ENCODE results near the gene FAM163A. TPM values are rescaled to one million over a fixed set of nuclear protein-coding genes. Genes with fewer than 3 reads are reported as not detected.

Gene FAM163A
- total RNA-seq, 1 experiment from 2014 or later = not detected

DNA sequence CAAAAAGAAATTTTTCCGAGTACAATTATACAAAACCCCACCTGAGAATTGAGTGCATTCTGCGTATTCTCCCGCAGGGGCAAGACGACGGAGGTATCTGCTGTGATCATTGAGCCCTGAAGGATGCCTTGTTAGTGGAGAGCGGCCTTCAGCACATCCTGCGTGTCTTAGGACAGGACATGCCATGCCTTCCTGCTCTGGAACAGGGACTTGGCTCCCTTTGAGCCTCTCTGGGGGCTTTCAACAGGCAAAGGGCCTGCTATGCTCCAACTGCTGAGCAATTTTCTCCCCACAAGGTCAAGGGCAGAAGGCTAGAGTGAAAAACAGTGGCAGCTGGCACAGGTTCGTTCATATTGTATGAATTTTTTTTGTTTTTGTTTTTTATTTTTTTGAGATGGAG, 82.1 kb downstream of the FAM163A start (continued):
- TF ChIP-seq TCF7L2 (IDR thresholded peaks at IDR 0.05; ENCODE audit: borderline replicate concordance, extremely low read depth, insufficient read depth, insufficient read length) (no peak), EZH2 (IDR thresholded peaks at IDR 0.05) (no peak), FOSL1 (IDR thresholded peaks at IDR 0.05; ENCODE audit: low read depth) (no peak)
- TF ChIP-seq, protein P1, sequence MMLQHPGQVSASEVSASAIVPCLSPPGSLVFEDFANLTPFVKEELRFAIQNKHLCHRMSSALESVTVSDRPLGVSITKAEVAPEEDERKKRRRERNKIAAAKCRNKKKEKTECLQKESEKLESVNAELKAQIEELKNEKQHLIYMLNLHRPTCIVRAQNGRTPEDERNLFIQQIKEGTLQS (IDR thresholded peaks at IDR 0.05) = no peak

DNA sequence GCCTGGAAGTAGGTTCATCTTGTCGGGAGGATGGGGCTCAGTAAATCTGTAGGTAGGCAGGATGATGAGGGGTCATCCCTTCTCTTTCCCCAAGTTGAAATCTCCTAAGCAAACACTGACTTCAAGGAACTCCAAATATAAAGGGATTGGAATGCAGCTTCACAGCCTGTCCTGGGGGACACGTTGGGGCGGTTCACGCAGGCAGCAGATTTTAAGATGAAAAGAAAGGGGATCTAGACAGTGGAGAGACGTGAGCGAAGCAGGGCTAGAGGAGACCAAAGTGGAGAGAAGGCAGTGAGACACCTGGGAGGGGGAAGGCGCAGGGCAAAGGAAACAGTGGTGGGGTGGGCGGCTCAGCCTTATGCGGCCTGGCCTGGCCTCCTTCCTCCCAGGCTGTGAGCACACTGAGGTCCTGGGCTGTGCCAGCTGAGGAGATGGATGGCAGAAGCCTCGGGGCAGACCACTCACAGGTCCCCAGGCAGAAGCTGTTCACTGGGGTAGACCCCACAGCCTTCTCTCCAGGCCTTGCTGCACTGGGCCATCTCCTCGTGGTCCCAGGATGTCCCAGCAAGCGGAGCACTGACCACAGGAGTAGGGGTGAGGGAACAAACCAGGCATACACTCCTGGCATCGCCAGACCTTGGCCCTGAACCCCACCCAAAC, 82.8 kb downstream of the FAM163A start:
- RAD21 ChIA-PET (ENCODE audit: low non-redundant PET in 1 of 2, low total read pairs in 2 of 2, uncharacterized antibody in 2 of 2, unreplicated experiment in 2 of 2) = no interaction called here

More for the DNA sequence above, 82.8 kb downstream of the FAM163A start:
- H2AFZ ChIP-seq (ENCODE audit: low read depth, low read length, poor library complexity, severe bottlenecking) = no peak overlapping the region
- BruUV-seq (replicated peaks) = no TSS peak
- H4K20me1 ChIP-seq (ENCODE audit: insufficient read depth) = no peaks in the 10 kb centered on the region
- POLR2A ChIA-PET = no interaction called here
- H3K9me2 ChIP-seq (ENCODE audit: insufficient read depth) = no peaks in the 10 kb centered on the region
- no peaks in the 10 kb centered on the region for H3K36me3 ChIP-seq (ENCODE audit: control insufficient read depth in 1 of 2, insufficient read depth in 2 of 2, low read length in 2 of 2)
- CTCF ChIA-PET = interaction anchor here (1.0 kb wide), 1 partner anchor 11 kb away, joined by 3 read pairs; no protein-coding TSS in a partner anchor
- H3K4me2 ChIP-seq (ENCODE audit: low read length) = no peak overlapping the region
- H3K4me3 ChIP-seq (replicated peaks in 1 of 2; ENCODE audit: low read depth in 1 of 2, low read length in 2 of 2) = no peak overlapping the region
- H3K9me3 ChIP-seq (ENCODE audit: control insufficient read depth in 1 of 2, insufficient read depth in 1 of 2, low read depth in 1 of 2, low read length in 2 of 2) = no peaks in the 10 kb centered on the region
- ATAC-seq = no peak
- no peak overlapping the region for H3K9ac ChIP-seq (ENCODE audit: low read length)
- no peaks in the 10 kb centered on the region for H3K79me2 ChIP-seq (ENCODE audit: insufficient read depth, low read length)
- no peak for DNase-seq (ENCODE audit: low read depth, low spot score)
- TF ChIP-seq, protein P2, sequence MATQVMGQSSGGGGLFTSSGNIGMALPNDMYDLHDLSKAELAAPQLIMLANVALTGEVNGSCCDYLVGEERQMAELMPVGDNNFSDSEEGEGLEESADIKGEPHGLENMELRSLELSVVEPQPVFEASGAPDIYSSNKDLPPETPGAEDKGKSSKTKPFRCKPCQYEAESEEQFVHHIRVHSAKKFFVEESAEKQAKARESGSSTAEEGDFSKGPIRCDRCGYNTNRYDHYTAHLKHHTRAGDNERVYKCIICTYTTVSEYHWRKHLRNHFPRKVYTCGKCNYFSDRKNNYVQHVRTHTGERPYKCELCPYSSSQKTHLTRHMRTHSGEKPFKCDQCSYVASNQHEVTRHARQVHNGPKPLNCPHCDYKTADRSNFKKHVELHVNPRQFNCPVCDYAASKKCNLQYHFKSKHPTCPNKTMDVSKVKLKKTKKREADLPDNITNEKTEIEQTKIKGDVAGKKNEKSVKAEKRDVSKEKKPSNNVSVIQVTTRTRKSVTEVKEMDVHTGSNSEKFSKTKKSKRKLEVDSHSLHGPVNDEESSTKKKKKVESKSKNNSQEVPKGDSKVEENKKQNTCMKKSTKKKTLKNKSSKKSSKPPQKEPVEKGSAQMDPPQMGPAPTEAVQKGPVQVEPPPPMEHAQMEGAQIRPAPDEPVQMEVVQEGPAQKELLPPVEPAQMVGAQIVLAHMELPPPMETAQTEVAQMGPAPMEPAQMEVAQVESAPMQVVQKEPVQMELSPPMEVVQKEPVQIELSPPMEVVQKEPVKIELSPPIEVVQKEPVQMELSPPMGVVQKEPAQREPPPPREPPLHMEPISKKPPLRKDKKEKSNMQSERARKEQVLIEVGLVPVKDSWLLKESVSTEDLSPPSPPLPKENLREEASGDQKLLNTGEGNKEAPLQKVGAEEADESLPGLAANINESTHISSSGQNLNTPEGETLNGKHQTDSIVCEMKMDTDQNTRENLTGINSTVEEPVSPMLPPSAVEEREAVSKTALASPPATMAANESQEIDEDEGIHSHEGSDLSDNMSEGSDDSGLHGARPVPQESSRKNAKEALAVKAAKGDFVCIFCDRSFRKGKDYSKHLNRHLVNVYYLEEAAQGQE (IDR thresholded peaks at IDR 0.05; ENCODE audit: low read depth) = no peak
- TF ChIP-seq TCF7L2 (IDR thresholded peaks at IDR 0.05; ENCODE audit: borderline replicate concordance, extremely low read depth, insufficient read depth, insufficient read length) = no peak
- TF ChIP-seq EZH2phosphoT487 (IDR thresholded peaks at IDR 0.05; ENCODE audit: borderline replicate concordance) = no peak
- no peak for TF ChIP-seq YY1 (IDR thresholded peaks at IDR 0.05; ENCODE audit: extremely low read depth, insufficient replicate concordance, low read depth, low read length)
- TF ChIP-seq, protein P3, sequence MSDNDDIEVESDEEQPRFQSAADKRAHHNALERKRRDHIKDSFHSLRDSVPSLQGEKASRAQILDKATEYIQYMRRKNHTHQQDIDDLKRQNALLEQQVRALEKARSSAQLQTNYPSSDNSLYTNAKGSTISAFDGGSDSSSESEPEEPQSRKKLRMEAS (IDR thresholded peaks at IDR 0.05) = no peak
- no peak for TF ChIP-seq EGR1 (IDR thresholded peaks at IDR 0.05; ENCODE audit: low read depth)
- TF ChIP-seq, protein P4, sequence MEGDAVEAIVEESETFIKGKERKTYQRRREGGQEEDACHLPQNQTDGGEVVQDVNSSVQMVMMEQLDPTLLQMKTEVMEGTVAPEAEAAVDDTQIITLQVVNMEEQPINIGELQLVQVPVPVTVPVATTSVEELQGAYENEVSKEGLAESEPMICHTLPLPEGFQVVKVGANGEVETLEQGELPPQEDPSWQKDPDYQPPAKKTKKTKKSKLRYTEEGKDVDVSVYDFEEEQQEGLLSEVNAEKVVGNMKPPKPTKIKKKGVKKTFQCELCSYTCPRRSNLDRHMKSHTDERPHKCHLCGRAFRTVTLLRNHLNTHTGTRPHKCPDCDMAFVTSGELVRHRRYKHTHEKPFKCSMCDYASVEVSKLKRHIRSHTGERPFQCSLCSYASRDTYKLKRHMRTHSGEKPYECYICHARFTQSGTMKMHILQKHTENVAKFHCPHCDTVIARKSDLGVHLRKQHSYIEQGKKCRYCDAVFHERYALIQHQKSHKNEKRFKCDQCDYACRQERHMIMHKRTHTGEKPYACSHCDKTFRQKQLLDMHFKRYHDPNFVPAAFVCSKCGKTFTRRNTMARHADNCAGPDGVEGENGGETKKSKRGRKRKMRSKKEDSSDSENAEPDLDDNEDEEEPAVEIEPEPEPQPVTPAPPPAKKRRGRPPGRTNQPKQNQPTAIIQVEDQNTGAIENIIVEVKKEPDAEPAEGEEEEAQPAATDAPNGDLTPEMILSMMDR (IDR thresholded peaks at IDR 0.05 in 2 of 3, conservative IDR thresholded peaks at IDR 0.05 in 1 of 3; ENCODE audit: borderline replicate concordance in 1 of 3, insufficient read depth in 1 of 3, low read depth in 2 of 3, low read length in 2 of 3) = no peak
- no peak for TF ChIP-seq FOSL1 (IDR thresholded peaks at IDR 0.05; ENCODE audit: low read depth)
- TF ChIP-seq SRF (IDR thresholded peaks at IDR 0.05; ENCODE audit: low read depth) = no peak
- no peak for TF ChIP-seq JUND (IDR thresholded peaks at IDR 0.05)
- no peaks in the 10 kb centered on the region for H3K4me1 ChIP-seq (ENCODE audit: control insufficient read depth in 1 of 2, insufficient read depth in 2 of 2, low read length in 2 of 2)
- intact Hi-C loops (cut with micrococcal nuclease) = no loop called here
- H3K27ac ChIP-seq (ENCODE audit: low read depth, low read length) = no peak overlapping the region
- no peaks in the 10 kb centered on the region for H3K27me3 ChIP-seq (ENCODE audit: insufficient read depth, low read length)
